Neural cell (in vitro differentiated cells): ENCODE data around the gene ANKS1B.

Source experiments
- CTCF ChIP-seq: fragments of 450-650 bp; IDR thresholded peaks from 2 replicates; pipeline ENCODE4 v1.5.1; 2014; ENCODE audit warnings: antibody characterized with exemption, mild to moderate bottlenecking, moderate library complexity; ENCODE audit not compliant: poor library complexity, severe bottlenecking
- EP300 ChIP-seq: fragments of 450-650 bp; conservative IDR thresholded peaks from 2 replicates; pipeline ENCODE4 v1.6.1; 2014; ENCODE audit warnings: antibody characterized with exemption, mild to moderate bottlenecking, moderate library complexity; ENCODE audit not compliant: poor library complexity, severe bottlenecking

GRCh38 chr12:99879439-99879838 lies 105.3 kb downstream of the ANKS1B start:
- no peak for TF ChIP-seq EP300
- no peak for TF ChIP-seq CTCF
